Activated CD4-positive, alpha-beta T cell treated with anti-CD3 and anti-CD28 coated beads for 24 hours (primary cell): ENCODE data around the gene STRIP1.
"Not testable (repeated sequence)": the region's sequence is repeated elsewhere in the genome, so short reads cannot be mapped to it uniquely, and the experiment has no call there.

ENCODE experiments used
- DNase-seq, 2 donors: peaks; one replicate each; pipeline ENCODE4 v3.0.0-alpha.2; 2020; ENCODE audit warnings: low read depth in 2 of 2

Gene STRIP1

GRCh38 chr1:110007046-110007830 is 27.2 kb upstream of the STRIP1 start:
- no peak for DNase-seq

GRCh38 chr1:110008971-110009565 is 25.4 kb upstream of the STRIP1 start:
- DNase-seq, result no peak

GRCh38 chr1:110011527-110012041 is 22.8 kb upstream of the STRIP1 start:
- no peak for DNase-seq

GRCh38 chr1:110012100-110012780 is 22.2 kb upstream of the STRIP1 start:
- DNase-seq, result no peak

- DNase-seq, result no peak
Measured at GRCh38 chr1:110017792-110018191, 16.6 kb upstream of the STRIP1 start.

- DNase-seq, result no peak
Measured at GRCh38 chr1:110018396-110018795, 16.0 kb upstream of the STRIP1 start.

GRCh38 chr1:110019770-110020169 is 14.7 kb upstream of the STRIP1 start:
- no peak for DNase-seq

GRCh38 chr1:110021285-110021684 is 13.1 kb upstream of the STRIP1 start:
- no peak for DNase-seq

- no peak for DNase-seq
Measured at GRCh38 chr1:110024613-110025012, 9.8 kb upstream of the STRIP1 start.

GRCh38 chr1:110030687-110031086 is 3.7 kb upstream of the STRIP1 start:
- not testable (repeated sequence) for DNase-seq

GRCh38 chr1:110032327-110032726 is 2.1 kb upstream of the STRIP1 start:
- DNase-seq, result no peak

- DNase-seq, result no peak
Measured at GRCh38 chr1:110033421-110033820, 1.0 kb upstream of the STRIP1 start.

GRCh38 chr1:110034040-110034450 is 379 bp upstream of the STRIP1 start:
- no peak for DNase-seq

GRCh38 chr1:110035236-110035752 is 870 bp downstream of the STRIP1 start:
- no peak for DNase-seq

- DNase-seq, result no peak
Measured at GRCh38 chr1:110038271-110038670, 3.8 kb downstream of the STRIP1 start.

GRCh38 chr1:110039641-110040040 is 5.2 kb downstream of the STRIP1 start:
- DNase-seq, result no peak

GRCh38 chr1:110040548-110040947 is 6.1 kb downstream of the STRIP1 start:
- peak in 1 of 2 donors; percentile 18 for DNase-seq

GRCh38 chr1:110043016-110043415 is 8.6 kb downstream of the STRIP1 start:
- no peak for DNase-seq

- no peak for DNase-seq
Measured at GRCh38 chr1:110047463-110047862, 13.0 kb downstream of the STRIP1 start.

- no peak for DNase-seq
Measured at GRCh38 chr1:110048240-110048639, 13.8 kb downstream of the STRIP1 start.

- DNase-seq, result no peak
Measured at GRCh38 chr1:110048923-110049601, 14.6 kb downstream of the STRIP1 start.
